Limb (tissue), 2 donors: ENCODE results near the gene MYL12B.
A peak's percentile ranks its signal among the peaks of the same experiment; 100 is the strongest.
"Not testable (repeated sequence)": the region's sequence is repeated elsewhere in the genome, so short reads cannot be mapped to it uniquely, and the experiment has no call there.

ENCODE experiments used
- DNase-seq, 2 donors: peaks; one replicate each; pipeline ENCODE4 v3.0.0-alpha.2; 2016; ENCODE audit errors: extremely low spot score in 2 of 2

MYL12B gene

DNA sequence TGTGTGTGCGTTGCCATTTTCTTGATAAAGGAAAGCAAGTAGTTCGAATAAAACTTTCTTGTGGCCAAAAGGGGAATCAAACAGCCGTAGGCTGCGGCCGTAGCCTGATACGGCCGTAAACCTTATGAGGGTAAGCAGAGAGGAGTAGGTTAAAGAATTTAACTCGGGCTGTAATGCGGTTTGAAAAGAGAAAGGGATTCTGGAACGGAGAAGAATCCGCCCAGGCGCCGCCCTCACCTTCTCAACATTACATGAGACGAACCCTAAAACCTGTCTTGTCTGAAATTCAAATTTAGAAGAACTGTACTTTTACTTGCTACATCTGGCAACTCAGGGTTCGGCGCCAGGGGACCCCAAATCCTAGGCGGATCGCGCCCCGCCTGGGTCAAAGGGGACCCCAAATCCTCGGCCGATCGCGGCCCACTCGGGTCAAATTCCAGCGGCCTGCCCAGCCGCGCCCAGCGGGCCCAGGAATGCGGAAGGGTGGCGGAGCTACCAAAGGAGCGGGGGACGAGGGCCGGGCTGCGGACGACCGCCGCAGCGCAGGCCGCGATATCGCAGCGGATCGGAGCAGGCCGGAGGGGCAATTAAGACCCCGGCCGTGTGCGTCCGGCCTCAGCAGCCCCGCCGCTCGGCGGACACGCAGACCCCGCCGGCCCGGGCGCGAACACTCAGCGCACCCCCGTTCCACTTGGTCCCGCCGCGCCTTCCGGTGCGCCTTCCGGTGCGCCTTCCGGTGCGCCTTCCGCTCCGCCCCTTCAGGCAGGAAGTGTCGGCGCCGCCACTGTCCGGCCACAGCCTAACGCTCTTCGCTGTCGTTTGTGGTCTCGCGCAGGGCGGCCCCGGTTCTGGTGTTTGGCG is at the start of gene MYL12B:
TSS of gene MYL12B (plus strand) at position 761 of the 861 bp plus-strand sequence. CDS start 10,766 bp downstream, outside the sequence.
- DNase-seq: peak; percentile 88 to 89

DNA sequence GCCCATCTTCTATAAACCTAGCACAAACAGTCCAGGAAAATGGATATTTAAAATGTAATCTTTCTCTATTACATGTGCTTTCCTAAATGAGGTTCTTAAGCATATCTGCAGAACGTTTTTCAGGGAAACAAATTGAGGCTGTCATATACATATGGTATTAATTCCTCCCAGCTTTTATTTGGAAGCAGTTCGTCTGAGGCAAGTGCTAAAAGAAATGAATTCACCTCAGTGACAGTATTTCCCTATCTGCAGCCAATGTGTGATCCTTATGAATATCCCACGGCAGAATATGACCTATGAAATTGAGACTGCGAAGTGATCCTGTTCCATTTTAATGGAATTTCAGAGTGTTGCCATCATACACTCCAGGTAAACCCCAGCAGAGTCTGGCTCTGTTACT is 49.3 kb upstream of the MYL12B start:
- peak in 1 of 2 donors; percentile 45 for DNase-seq

DNA sequence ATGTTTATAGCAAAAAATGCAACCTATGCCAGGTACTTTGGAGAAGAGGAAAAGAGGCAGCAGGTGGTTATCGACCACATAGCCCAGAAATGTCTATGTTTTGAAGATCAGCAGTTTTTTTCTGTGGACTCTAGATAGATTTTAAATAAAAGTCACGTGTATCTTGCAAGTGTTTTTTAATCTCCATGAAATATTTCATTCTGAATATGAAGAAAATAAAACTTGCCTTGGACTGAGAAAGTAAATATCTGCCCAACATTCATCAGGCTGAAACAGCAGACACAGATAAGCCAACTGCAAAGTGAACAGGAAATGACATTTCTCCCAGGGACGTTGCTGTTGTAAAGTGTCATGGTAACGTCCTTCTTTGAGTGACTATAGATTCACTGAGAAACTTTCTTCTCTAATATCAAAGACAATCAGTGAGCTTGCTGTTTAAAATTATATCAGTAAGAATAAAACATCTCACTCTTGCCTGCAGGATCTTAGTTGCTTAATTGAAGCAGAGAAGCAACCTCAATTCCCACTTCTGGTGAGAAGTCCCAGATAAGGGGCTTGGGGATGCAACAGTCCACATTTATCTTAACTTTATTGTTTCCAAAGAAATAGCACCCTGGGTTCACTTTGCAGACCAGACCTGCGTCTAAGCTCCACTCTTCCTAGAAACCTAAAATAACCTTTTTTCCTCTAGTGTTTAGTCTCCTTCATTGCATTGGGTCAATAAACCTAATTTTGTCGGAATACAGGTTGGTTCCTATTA is 48.5 kb upstream of the MYL12B start:
- no peak for DNase-seq

DNA sequence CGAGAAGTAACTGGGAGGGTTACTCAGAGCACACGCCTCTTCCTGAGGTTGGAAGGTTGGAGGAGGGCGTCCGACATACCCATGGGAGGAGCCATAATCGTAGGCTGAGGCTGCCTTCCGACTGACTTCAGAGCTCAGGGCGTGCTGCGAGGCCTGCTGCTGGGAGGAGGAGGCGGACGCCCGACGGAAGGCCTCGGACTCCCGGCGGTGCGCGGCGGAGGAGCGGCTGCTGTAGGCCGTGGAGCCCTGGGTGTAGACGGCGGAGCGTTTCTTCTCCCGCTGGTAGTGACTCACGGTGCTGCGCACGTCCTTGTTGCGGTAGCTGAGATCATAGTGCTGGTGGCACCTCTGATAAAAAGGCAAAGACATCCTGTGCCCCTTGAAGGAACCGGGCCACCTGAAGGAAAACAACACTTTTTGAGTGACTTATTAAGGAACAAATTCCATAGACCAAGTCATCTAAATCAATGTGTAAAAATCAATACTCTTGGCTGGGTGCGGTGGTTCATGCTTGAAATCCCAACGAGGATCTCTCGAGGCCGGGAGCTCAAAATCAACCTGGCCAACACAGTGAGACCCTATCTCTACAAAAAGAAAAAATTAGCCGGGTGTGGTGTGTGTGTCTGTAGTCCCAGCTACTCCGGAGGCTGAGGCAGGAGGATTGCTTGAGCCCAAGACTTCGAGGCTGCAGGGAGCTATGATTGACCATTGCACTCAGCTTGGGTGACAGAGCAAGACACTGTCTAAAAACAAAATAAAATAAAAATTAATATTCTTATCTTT is 46.9 kb upstream of the MYL12B start:
- no peak for DNase-seq

DNA sequence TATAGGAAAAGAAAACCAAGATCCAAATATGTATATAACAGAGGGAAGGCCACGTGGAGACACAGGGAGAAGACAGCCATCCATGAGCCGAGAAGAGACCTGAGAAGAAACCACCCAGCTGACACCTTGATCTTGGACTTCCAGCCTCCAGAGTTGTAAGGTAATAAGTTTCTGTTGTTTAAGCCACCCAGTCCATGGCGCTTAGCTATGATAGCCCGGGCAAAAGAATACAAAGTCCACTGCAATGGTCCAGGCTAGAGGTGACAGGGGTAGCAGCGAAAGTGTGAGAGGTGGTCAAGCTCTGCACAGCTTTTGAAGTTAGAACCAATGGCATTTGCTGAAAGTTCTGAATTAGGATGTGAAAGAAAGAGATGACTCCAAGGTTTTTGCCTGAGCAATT is 44.9 kb upstream of the MYL12B start:
- DNase-seq: no peak

DNA sequence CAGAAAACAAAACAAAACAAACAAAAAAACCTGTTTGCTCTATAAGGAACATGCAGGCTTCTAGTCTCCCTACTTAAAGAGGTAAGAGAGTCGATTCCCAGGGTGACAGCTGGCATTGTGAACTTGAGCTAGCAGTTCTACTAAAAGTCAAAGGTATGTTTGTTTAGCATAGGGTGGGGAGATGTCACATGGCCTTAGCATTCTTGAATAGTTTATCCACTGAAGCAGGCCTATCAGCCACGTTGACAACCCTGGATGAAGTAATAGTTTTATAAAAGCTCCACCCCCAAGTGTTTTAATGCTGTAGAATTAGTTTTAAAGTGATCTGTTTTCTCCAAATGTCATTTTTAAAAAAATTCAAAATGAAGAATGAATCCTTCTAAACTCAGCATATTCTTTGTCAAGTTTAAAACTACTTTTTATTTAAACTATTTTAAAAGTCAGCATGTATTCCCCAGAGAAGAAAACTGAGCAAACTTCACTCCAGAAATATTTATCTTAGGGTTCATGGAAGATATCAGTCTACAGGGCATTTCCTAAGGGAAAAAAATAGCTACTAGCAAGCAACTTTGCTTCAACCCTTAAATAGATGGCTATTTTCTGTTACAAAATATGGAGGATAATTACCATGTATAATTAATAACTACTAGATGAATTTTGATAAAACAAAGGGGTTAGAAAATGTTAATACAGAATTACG is 43.8 kb upstream of the MYL12B start:
- peak in 1 of 2 donors; percentile 24 for DNase-seq

DNA sequence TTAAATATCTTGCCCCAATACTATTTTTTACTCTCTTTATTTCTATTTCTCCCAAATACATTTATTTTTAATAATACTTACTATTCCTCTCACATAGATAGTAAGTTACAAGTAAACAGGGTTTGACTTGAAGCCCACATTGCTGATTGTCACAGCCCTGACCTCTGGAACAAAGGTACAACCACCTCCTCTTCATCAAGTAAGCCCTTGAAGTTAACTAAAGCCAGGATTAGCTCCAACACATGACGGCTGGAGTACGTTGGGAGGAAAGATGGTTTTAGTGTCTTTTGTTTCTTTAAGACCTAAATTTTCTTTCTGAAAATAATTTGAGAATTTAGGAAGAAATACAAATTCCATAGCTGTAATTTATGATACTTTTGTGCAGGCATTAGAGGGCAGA is 43.1 kb upstream of the MYL12B start:
- DNase-seq: no peak

DNA sequence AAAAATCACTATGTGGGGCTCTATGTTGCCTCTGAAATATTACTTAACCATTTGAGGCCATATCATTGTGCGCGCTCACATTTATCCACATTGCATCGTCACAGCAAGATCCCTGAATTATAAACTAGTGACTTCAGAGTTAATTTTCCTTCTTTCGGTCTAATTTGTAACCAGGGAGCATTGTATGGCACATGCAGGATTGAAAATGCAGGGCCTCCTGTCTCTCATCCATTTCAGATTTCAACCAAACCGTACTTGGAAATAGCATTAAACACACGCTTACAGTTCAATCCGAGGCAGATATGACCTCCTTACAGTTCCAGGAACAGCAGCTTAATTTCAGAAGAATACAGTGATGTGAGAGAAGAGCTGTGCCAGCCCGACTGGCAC is 42.7 kb upstream of the MYL12B start:
- no peak for DNase-seq

DNA sequence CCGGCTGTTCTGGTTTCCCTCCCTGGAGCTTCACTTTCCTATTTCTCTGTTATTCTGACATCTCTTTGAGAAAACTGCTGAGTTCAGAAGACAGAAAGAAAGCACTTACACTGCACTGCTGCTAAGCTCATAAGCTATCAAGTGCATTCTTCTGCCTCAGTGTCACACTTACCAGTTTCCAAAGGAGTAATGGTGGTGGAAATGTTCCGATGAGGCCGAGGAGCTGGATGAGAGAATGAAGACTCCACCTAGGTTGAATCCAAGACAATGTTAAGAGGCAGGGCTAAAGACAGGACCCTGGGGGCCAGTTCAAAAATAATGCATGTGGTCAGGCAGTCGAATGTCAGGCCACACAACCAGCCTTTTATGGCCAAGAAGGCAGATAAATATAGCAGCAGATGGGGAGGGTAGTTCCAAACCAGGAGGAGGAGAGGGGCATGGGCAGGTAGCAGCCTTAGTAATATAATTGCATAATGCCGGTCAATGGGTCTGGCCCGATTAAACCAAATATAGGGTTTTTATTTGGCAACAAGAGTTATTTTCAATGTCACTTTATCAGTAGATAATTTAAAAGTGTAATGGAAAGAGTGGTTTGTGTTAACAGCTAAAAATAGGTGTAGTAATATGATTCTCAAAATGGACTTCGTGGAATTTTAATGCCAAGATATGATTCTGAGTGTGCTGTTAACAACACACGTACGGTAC is 42.1 kb upstream of the MYL12B start, which contains the start of gene MYOM1:
TSS of gene MYOM1 (minus strand) at position 338 of the 705 bp plus-strand sequence. CDS start 4,745 bp downstream, outside the sequence.
- peak in 1 of 2 donors; percentile 13 for DNase-seq

DNA sequence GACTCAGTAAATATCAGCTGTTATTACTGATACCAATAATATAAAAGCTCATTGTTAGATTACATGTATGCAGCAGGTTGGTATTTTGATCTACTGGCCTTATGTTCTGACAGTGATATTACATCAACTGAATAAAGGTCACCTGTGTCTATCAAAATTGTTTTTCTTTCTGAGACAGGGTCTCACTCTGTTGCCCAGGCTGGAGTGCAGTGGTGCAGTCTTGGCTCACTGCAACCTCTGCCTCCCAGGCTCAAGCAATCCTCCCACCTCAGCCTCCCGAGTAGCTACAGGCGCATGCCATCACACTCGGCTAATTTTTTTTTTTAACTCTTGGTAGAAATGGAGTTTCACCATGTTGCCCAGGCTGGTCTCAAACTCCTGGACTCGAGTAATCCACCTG is 41.1 kb upstream of the MYL12B start:
- DNase-seq: not testable (repeated sequence)

DNA sequence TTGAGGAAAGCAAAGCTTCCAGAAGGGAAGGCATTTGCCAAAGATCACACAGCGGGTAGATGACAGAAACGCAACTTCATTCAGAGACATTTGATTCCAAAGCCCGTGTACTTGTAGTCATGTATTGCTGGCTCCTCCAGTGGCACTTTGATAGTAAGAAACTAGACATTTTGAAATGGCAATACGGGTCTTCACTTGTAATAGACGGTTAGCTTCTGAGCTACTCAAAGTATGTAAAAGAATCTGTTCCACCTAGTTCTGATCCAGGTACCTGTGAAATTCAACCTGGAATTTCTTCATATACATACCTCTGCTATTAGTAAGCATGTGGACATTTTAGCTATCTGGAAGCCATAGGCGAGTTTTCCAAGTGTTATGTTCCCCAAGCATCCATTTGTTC is 40.4 kb upstream of the MYL12B start:
- no peak for DNase-seq

DNA sequence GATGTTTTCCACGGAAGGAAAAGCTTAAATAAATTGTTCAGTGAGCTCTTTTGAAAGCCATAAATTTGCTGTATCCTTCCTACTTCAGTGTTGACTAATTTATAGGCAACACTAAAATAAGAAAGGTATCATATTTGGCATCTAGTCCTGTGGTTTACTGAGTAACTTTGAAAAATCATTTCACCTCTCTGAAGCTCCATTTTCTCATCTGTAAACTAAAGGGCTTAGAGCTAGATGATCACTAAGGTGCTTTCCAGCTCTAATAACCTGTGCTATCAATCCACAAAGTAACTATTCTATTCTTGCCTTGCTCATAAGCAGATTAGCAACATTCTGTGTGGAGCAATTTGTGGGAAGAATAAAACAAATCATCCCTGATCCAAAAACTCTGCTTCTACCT is 38.6 kb upstream of the MYL12B start:
- no peak for DNase-seq

DNA sequence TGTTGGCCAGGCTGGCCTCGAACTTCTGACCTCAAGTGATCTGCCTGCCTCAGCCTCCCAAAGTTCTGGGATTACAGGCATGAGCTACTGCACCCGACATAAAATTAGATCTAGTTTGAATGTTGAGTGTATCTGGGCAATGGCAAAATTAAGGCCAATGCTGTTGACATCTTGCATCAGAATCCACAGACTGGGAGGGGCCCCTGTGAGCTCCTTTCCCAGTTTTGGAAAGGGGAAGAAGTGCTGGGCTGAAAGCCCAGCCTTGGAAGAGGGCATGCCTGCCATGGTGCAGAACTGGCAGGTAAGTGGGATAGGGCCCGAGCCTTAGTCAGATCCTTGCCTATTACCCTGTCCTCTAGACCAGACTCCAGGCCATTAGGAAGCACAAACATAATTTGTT is 37.7 kb upstream of the MYL12B start:
- DNase-seq: no peak

DNA sequence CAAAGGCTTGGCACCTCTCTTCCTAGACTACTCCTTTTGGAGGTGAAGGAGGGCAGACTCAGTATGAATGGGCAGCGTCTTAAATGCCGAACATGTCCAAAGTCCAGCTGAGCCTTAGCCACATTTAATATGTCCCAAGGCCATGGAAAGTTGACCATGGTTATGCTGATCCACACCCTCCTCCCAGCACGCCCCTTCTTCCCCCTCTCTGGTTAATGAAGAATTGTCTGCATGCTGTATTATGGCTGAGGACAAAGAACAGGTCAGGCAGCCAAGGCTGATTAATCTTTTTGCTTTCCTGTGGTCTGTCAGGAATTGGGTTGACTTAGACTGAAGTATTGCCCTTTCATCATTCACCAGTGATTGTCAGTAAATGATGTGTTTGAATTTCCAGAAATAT is 36.3 kb upstream of the MYL12B start:
- no peak for DNase-seq

DNA sequence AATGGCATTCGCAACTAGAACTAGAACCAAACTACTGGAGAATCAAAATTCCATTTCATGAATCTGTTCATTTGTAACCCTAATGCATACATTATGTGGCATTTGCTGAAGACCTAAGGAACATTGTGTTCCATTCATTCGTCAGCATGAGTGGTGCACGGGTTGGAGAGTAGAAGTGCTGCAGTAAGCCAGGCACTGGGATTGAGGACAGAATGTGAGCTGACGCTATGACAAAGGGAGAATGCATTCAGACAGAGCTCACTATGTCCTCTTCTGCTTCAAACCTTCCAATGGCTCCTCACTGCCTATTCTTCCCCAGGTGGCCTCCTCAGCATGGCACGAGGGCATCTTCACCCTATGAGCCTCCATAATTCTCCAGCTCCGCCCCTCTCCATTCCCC is 35.9 kb upstream of the MYL12B start:
- DNase-seq: no peak

DNA sequence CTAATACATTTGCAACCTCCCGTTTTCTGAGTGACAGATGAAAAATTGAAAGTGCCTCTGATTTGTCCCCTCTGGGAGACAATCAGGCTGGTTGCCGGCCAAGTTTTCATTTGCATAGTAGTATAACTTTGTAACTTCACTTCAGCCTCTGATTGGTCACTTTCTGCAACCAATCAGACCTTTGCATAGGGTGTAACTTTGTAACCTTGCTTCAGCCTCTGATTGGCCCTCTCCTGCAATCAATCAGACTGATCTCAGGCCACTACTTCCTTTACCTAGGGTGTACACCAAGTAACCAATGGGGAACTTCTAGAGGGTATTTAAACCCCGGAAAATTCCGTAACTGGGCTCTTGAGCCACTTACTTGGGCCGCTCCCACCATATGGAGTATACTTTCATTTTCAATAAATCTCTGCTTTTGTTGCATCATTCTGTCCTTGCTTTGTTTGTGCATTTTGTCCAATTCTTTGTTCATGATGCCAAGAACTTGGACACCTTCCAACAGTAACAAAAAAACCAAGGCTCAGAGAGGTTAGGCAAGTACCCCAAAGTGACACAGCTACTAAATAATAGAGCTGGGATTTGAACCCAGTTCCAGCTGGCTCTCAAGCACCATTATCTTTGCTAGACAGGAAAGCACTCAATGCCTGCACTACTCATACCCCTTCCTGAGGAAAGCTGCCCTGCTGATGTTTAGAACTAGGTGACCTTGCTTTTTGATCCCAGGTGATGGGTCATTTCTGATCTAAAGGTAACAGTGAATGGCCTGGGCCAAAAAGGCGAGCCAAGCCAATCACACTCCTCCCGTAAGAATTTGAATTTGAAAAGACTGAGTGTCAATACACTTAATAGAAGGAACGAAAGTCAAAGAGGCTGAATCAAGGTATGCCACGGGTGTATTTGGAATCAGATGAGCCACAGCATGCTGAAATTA is 31.3 kb upstream of the MYL12B start:
- DNase-seq: no peak

DNA sequence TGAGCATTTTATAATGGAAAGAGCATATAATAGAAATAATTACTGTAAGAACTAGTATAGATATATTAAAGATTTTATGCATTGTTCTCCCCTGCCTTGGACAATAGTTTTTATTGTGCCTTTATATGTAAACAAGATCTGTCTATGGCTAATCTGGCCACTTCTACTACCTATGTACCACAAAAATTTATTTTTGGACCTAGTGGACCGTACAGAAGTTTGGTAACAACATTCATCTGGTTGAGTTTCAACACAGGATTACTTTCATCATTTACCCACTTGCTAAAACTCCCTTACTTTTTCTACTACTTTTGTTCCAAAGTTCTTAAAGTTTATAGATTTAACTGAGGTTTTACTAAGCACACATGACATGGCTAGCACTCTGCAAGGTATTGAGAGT is 28.9 kb upstream of the MYL12B start:
- DNase-seq: no peak

DNA sequence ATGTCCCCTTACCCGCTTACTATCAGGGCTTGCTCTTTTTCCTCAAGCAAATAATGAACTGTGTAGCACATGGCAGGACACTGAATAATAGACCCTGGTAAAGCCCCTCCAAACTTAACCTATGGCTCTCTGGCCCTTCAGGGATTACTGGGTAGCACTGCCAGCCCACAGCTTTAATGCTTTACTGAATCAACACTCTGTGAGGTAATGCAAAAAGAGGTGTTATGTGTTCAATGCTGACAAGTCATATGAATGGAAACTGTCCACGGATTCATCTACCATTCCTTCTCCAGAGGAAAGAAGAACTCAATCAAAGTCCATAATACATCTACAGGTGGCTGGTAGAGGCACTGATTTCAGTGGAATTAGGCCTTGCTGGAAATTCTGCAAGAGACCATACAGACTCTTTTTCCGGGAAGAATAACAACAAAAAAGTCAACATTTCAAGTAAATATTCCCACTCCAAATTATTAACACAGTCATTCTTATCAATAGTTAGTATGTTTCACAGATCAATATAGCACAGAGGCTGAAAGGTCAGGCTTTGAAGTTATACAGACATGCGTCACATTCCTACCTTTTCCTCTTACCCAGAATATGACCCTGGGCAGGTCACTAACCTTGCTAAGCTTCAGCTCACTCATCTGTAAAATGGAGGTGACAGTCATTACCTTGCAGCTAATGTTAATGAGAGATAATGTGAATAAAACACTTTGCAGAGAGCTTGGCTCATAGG is 28.3 kb upstream of the MYL12B start:
- no peak for DNase-seq

DNA sequence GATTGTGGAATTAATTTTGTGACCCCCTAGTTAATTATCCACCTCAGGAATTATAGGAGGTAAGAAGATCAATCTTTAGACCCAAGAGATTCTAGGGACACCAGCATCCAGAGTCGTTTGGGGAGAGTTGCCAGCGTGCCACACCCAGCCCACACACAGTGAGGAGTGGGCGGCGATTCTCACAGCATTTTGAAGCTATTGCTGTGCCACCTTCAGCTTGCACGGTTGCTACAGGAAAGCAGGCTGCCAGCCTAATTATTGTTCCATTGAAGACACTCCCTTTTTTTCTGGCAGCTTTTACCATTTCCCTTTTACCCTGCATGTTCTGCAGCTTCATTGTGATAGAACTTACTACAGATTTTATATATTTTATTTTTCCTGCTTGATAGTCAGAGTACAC is 27.5 kb upstream of the MYL12B start:
- no peak for DNase-seq
